ENCODE measurements around the gene KRT75.
"Not testable (repeated sequence)": the region's sequence is repeated elsewhere in the genome, so short reads cannot be mapped to it uniquely, and the experiment has no call there.

KRT75 gene

GRCh38 chr12:52415870-52416750, 18.1 kb downstream of the KRT75 start:
- DNase-seq = no peak

- no peak for DNase-seq
Observed at GRCh38 chr12:52414936-52415335, 19.2 kb downstream of the KRT75 start.

GRCh38 chr12:52413782-52414345, 20.3 kb downstream of the KRT75 start:
- no peak for DNase-seq

- no peak for DNase-seq
Observed at GRCh38 chr12:52413202-52413601, 21.0 kb downstream of the KRT75 start.

GRCh38 chr12:52411815-52412214, 22.4 kb downstream of the KRT75 start:
- DNase-seq = no peak

GRCh38 chr12:52410589-52411248, 23.5 kb downstream of the KRT75 start:
- DNase-seq = not testable (repeated sequence)

GRCh38 chr12:52407918-52408317, 26.3 kb downstream of the KRT75 start:
- DNase-seq = no peak

GRCh38 chr12:52405922-52406385, 28.2 kb downstream of the KRT75 start, which contains the start of gene KRT82:
Gene KRT82 (minus strand): TSS chr12:52406335. CDS start chr12:52406277, 58 bp downstream.
- DNase-seq = no peak

GRCh38 chr12:52404951-52405350, 29.2 kb downstream of the KRT75 start:
- DNase-seq = no peak

- no peak for DNase-seq
Observed at GRCh38 chr12:52403561-52403960, 30.6 kb downstream of the KRT75 start.

- DNase-seq = no peak
Observed at GRCh38 chr12:52402873-52403540, 31.2 kb downstream of the KRT75 start.

- no peak for DNase-seq
Observed at GRCh38 chr12:52402377-52402776, 31.8 kb downstream of the KRT75 start.

- no peak for DNase-seq
Observed at GRCh38 chr12:52401926-52402325, 32.2 kb downstream of the KRT75 start.

- DNase-seq = no peak
Observed at GRCh38 chr12:52401526-52401925, 32.6 kb downstream of the KRT75 start.

GRCh38 chr12:52400906-52401305, 33.3 kb downstream of the KRT75 start:
- no peak for DNase-seq

GRCh38 chr12:52399756-52400155, 34.4 kb downstream of the KRT75 start:
- no peak for DNase-seq

GRCh38 chr12:52398176-52398575, 36.0 kb downstream of the KRT75 start:
- DNase-seq = no peak

- no peak for DNase-seq
Observed at GRCh38 chr12:52396656-52397055, 37.5 kb downstream of the KRT75 start.

GRCh38 chr12:52395761-52396434, 38.3 kb downstream of the KRT75 start:
- no peak for DNase-seq

- no peak for DNase-seq
Observed at GRCh38 chr12:52394836-52395405, 39.2 kb downstream of the KRT75 start.

GRCh38 chr12:52392465-52393007, 41.6 kb downstream of the KRT75 start:
- DNase-seq = no peak

GRCh38 chr12:52391618-52392002, 42.6 kb downstream of the KRT75 start:
- DNase-seq = no peak
